HUES6 (cell line): ENCODE data around the gene MED9.

Source experiments
- H3K27ac ChIP-seq: 2 replicates; pipeline ENCODE4 v1.7.0; 2013; ENCODE audit warnings: low read depth, mild to moderate bottlenecking, low read length, inconsistent platforms
- H3K27me3 ChIP-seq: 2 replicates; pipeline ENCODE4 v1.6.1; 2013; ENCODE audit warnings: low read length; ENCODE audit not compliant: control insufficient read depth, insufficient read depth
- H3K36me3 ChIP-seq: 2 replicates; pipeline ENCODE4 v1.6.1; 2013; ENCODE audit warnings: low read length; ENCODE audit not compliant: control insufficient read depth, insufficient read depth
- H3K4me1 ChIP-seq: 2 replicates; pipeline ENCODE4 v1.6.1; 2013; ENCODE audit warnings: low read length; ENCODE audit not compliant: control insufficient read depth, insufficient read depth
- H3K4me3 ChIP-seq: 2 replicates; pipeline ENCODE4 v1.5.1; 2013; ENCODE audit warnings: low read depth, low read length
- H3K9ac ChIP-seq: one replicate; pipeline ENCODE4 v1.6.1; 2013; ENCODE audit warnings: mild to moderate bottlenecking, low read length
- H3K9me3 ChIP-seq: 2 replicates; pipeline ENCODE4 v1.6.1; 2013; ENCODE audit warnings: low read depth, low read length; ENCODE audit not compliant: control insufficient read depth, insufficient read depth

MED9 gene

DNA sequence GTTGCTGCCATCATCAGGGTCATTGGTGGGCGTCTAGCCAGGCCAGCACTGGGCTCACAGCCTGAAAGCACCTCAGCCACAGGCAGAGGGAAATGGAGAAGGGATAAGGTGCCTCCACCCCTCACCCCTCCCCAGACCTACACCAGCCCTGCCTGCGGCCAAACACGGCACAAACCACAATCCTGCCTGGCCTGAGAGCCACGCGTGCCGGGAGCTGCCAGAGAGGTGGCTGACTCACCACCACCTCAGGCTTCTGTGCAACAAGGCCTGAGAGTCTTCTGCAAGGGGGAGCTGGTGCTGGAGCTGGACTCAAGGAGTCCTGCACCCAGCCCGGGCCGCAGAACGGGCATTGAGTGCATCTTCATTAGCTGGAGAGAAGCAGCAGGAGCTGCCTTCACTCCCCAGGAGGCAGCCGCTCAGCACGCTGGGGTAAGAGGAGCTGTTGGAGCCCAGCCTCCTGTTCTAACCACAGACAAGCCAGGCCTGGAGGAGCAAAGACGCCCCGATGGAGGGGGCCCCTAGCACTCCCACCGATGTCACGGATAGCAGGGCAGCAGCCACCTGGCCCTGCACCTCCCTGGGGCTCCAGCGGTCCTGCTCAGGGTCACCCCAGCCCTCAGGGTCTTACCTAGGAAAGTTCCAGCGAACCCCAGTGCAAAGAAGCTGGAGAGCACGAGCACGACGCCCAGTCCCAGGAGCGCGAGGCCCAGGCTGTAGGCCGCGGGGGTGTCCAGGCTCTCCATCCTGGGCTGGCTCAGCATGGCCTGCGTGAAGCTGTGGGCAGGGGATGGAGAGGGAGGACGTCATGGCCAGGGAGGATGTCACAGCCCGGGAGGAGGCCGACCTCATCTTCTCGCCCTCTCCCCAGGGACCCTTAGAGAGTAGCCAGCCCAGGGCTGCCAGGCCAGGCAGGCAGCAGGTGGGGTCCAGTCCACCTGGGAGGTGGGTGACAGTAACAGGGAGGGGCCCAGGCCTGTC lies 35.4 kb downstream of the MED9 start:
- Histone ChIP-seq H3K27me3 (no peaks in the 10 kb centered on the region), H3K9ac (no peak overlapping the region), H3K4me3 (no peak overlapping the region), H3K36me3 (no peaks in the 10 kb centered on the region; the same call in 1 of the 2 replicates), H3K4me1 (peaks cover 38% of the 10 kb centered on the region), H3K9me3 (no peaks in the 10 kb centered on the region), H3K27ac (no peak overlapping the region)

GRCh38 chr17:17512866-17513265 lies 36.1 kb downstream of the MED9 start:
- H3K36me3 ChIP-seq, result no peaks in the 10 kb centered on the region; the same call in 1 of the 2 replicates
- no peak overlapping the region for H3K4me3 ChIP-seq
- no peaks in the 10 kb centered on the region for H3K27me3 ChIP-seq
- H3K27ac ChIP-seq, result no peak overlapping the region
- peaks cover 38% of the 10 kb centered on the region for H3K4me1 ChIP-seq
- no peak overlapping the region for H3K9ac ChIP-seq
- H3K9me3 ChIP-seq, result no peaks in the 10 kb centered on the region

DNA sequence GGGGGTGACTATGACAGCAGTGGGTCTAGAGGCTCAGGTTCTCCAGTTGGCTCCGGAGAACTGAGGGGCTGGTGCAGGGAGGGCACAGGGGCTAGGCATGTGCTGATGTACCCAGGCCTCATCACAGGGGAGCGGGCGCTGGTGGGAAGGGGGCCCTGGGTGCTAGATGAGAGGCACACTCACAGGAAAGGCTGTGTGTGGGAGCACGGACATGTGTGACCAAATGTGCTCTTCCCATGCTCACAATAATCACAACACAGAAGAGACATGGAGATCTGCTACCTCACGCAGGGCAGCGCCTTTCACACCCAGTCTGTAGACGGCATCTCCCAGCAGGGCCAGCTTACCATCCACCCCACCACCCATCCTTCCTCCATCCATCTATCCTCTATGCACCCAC lies 36.8 kb downstream of the MED9 start:
- Histone ChIP-seq H3K27me3 (no peaks in the 10 kb centered on the region), H3K4me1 (peaks cover 38% of the 10 kb centered on the region), H3K9ac (no peak overlapping the region), H3K4me3 (no peak overlapping the region), H3K9me3 (no peaks in the 10 kb centered on the region), H3K36me3 (no peaks in the 10 kb centered on the region), H3K27ac (no peak overlapping the region)

GRCh38 chr17:17514361-17514992 lies 37.7 kb downstream of the MED9 start:
- no peaks in the 10 kb centered on the region for H3K27me3 ChIP-seq
- H3K9me3 ChIP-seq, result no peaks in the 10 kb centered on the region
- H3K27ac ChIP-seq, result no peak overlapping the region
- H3K4me1 ChIP-seq, result peaks cover 38% of the 10 kb centered on the region
- peak overlapping the region; percentile 24 for H3K9ac ChIP-seq
- H3K36me3 ChIP-seq, result no peaks in the 10 kb centered on the region
- H3K4me3 ChIP-seq, result no peak overlapping the region

GRCh38 chr17:17514993-17515933 lies 38.5 kb downstream of the MED9 start:
- H3K27me3 ChIP-seq, result no peaks in the 10 kb centered on the region
- H3K9me3 ChIP-seq, result no peaks in the 10 kb centered on the region
- no peaks in the 10 kb centered on the region for H3K36me3 ChIP-seq
- no peak overlapping the region; the same call in 1 of the 2 replicates for H3K27ac ChIP-seq
- peak overlapping the region; percentile 25 for H3K9ac ChIP-seq
- H3K4me3 ChIP-seq, result no peak overlapping the region
- H3K4me1 ChIP-seq, result peaks cover 38% of the 10 kb centered on the region

DNA sequence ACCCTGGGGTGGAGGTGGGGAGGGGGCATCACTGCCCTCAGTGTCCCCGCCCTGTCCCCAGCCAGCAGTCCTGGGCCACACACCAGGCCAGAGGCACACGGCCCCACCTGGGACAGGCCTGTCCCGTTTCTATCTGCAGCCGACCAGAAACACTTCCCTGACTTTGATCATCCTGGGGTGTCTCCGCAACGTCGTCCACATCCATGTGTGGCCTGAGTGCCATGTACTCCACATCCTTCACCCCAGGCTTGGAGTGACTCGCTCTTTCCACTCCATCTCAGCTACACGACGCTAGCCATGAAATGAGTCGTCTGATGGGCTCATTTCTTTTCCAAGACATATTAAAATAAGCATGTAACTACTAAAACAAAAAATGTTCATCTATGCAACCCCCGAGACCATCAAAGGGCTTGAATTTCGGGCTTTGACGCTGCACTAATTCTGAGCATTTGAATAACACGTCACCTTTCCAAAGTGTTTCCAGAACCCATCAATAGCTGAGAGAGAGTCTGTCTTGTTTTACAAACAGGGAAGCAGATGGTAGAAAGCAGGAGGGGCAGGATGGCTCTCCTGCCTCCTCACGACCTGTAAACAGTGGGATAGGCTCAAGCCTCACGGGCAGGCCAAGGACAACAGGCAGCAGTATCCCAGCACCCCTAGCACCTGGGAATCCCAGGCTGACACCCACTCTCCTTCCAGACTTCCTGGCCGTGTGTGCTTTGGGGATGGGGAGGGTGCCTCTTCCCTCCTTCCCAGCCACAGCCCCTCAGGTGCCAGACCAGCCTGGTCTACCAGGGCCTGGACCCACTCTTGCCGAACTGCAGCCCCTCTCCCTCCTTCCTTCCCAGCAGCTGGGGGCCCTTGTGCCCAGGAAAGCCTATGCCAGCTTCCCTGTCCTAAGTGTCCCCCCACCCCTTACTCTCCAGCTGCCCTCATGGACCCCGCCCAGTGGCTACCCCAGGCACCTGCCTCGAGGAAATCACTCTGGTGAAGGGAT lies 39.4 kb downstream of the MED9 start:
- Histone ChIP-seq H3K9me3 (no peaks in the 10 kb centered on the region), H3K4me3 (no peak overlapping the region), H3K27ac (no peak overlapping the region), H3K4me1 (peaks cover 38% of the 10 kb centered on the region), H3K36me3 (no peaks in the 10 kb centered on the region), H3K27me3 (no peaks in the 10 kb centered on the region), H3K9ac (peak overlapping the region; percentile 25)

DNA sequence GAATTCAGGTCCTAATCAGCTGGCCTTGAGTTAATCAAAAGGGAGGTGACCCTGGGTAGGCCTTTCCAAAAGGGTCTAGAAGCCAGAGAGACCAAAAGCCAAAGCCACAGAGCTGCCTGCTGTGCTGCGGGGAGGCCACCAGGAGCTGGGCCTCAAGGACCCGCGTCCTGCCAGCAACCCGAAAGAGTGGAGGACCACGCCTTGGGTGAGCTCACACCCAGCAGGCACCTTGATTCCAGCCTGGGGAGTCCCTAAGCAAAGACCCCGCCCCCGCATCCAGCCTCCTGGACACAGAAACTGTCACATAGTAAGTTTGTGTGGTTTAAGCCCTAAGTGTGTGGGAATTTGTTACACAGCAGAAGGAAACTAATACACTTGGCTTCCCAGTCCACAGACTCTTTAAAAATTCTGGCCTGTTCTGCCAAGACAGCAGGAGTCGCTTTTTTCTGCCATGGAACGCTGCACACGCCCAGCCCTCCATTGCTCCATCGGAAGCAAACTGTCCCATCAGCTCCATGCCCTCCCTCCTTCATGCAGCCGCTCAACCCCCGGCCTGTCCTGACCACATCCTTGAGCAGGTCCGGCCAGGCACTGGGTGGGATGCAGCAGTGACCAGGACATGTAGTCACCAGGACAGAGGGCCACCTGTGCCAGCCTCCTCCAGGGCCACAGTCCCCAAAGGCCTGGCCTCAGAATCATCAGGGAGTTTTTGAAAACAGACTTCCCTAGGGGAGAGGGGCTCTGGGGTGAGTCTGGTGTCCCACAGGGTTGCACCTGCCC lies 40.3 kb downstream of the MED9 start:
- H3K9ac ChIP-seq, result no peak overlapping the region
- peaks cover 35% of the 10 kb centered on the region for H3K4me1 ChIP-seq
- no peaks in the 10 kb centered on the region for H3K36me3 ChIP-seq
- no peak overlapping the region for H3K27ac ChIP-seq
- no peaks in the 10 kb centered on the region for H3K27me3 ChIP-seq
- H3K9me3 ChIP-seq, result no peaks in the 10 kb centered on the region
- no peak overlapping the region for H3K4me3 ChIP-seq

DNA sequence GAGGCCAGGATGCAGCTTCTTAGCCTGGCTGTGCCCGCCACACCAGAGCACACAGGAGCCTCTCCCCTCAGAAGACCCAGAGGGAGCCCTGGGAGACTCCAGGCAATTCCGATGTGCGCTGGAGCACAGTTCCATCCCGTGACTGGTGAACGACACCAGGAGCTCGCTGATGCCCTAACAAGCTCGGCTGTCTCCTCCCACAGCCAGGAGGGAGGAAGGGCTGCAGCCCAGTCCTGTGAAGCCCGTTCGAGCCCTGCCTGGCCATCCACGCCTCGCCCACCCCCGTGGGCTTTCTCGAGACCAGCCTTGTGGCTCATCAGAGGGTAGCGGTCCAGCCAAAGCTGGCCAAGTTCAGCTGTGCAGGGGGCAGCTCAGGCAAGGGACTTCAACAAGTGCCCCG lies 41.2 kb downstream of the MED9 start:
- Histone ChIP-seq H3K4me1 (peaks cover 40% of the 10 kb centered on the region), H3K27me3 (no peaks in the 10 kb centered on the region), H3K4me3 (no peak overlapping the region), H3K9ac (no peak overlapping the region), H3K27ac (no peak overlapping the region), H3K36me3 (no peaks in the 10 kb centered on the region), H3K9me3 (no peaks in the 10 kb centered on the region)

- Histone ChIP-seq H3K27ac (no peak overlapping the region), H3K4me3 (no peak overlapping the region), H3K27me3 (no peaks in the 10 kb centered on the region), H3K9ac (no peak overlapping the region), H3K4me1 (peaks cover 44% of the 10 kb centered on the region), H3K36me3 (no peaks in the 10 kb centered on the region), H3K9me3 (peaks cover under 1% of the 10 kb centered on the region; the same call in 1 of the 2 replicates)
These were observed 42.2 kb downstream of the MED9 start for GRCh38 chr17:17518951-17519350.
